CD4-positive, alpha-beta T cell treated with Interleukin-12 subunit alpha and Interleukin-12 subunit beta, for 1 hour (primary cell): Measurements from ENCODE around the gene PKHD1.
"Not testable (repeated sequence)": the region's sequence is repeated elsewhere in the genome, so short reads cannot be mapped to it uniquely, and the experiment has no call there.

Experiments used
- DNase-seq: peaks from one replicate; pipeline ENCODE4 v3.0.0-alpha.2; 2020

Gene PKHD1

DNA sequence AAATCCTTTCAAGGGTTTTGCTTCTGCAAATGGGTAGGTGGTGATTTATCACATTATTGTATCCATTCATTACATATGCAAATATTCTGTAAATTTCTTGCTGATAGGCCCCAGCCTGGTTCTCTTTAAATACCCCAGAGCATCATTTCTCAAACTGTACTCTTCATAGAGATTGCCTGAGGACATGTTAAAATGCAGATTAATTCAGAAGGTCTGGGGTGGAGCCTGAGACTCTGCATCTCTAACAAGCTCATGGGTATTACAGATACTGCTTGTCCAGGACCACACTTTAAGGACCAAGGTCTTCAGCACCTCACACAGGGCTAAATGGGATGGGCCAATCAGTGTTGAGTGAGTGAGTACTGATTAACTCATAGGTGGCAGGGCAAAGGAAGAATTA lies 46.3 kb downstream of the PKHD1 start:
- no peak for DNase-seq

DNA sequence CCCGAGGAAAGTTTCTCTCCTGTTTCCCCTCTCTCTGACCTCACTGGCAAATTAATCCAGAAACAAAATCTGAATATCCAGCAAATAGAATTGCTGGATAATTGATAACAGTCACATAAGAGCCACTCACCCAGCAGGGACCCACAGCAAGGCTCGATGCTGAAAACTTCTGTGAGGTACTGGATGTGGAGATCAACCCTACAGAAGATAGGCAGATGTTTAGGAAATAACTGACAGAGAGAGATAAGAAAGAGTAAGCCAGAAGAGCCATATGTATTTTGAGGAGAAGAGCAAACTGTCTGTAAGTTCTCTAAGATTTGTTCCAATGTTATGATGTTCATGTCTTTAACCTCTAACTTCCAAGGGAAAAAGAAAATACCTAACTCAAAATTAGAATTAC lies 59.7 kb downstream of the PKHD1 start:
- DNase-seq, result no peak

DNA sequence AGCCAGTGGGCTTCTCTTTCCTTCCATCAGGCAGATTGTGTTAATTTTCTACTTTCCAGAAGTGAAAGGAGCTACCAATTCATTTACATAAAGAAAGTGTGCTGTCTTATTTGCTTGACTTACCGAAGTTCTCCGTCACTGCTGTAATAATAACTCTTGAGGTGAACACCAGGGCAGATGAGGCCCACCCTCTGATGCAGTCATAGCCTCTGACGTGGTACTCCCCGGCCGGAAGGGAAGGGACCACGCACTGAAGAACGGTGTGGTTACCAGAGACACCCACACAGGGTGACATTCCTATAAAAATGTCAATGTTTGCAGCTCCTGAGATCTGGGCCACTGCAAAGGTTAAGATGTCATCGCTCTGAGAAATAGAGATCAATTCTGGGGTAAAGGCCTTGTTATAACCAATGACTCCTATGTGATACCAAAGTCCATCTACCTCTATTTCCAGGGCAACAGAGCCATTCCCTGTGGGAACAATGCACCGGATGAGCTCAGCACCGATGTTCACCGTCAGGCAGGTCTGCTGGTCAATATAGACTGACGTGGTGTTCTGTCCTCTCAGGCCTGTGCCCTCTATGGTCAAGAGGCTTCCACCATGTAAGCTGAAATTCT lies 62.9 kb downstream of the PKHD1 start:
- DNase-seq, result no peak

DNA sequence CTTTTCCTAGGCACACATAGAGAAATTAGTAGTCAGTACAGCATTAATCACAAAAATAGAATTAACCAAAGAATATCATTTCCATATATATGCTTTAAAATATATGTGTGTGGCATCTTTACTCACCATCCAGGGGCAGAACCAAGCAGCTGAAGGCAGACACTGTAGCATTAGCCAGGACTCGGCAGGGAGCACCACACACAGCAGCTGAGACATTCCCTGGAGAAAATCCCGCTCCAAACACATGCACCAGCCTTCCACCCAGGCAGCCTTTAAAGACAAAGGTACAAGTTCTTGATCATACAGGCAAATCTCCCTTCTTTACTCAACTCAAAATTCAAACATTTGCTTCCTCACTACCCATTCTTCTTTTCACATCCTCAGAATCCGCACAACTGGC lies 64.7 kb downstream of the PKHD1 start:
- no peak for DNase-seq

DNA sequence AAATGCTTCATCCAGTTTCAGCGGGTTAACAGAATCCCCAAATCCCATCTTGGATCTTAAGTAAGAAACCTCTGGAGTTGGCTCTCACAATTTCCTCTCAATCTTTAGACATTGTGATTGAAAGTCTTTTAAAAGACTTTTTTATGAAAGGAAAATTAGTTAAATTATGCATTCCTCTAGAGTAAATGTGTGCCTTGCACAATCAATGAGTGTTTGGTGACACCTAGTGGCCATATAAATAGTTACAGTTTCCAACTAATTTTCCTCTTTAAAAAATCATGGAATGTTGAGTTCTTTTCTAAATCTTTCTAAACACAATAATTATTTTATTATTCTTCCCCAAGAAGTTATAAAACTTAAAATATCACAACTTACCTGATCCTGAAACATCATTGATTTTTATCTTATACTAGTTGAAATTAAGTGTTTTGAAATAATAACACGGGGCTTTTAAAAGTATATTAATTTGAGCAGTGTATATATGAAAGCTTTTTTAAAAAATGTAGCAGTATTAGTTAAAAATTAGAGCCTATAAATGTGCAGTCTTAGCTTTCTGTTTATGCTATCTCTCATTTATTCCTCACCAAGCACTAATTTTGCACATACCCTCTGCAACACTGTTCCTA lies 66.4 kb downstream of the PKHD1 start:
- peak; percentile 16 for DNase-seq

DNA sequence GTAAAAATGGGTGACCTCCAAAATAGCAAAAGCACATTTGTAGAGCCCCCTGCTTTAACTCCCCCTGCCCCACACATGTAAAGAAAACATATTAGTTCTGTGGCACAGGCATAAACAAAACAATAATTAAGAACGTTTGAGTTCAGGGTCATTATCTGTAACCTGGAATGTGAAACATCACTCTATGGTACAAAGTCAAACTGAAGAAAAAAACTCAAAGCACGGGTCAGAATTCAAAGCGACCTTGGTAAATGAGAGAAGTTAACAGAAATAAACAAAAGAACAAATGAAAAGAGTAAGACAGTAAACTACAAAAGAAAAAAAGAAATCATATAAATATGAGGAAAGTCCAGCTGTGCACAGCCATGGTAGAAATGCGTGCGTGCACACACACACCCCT lies 67.5 kb downstream of the PKHD1 start:
- no peak for DNase-seq

DNA sequence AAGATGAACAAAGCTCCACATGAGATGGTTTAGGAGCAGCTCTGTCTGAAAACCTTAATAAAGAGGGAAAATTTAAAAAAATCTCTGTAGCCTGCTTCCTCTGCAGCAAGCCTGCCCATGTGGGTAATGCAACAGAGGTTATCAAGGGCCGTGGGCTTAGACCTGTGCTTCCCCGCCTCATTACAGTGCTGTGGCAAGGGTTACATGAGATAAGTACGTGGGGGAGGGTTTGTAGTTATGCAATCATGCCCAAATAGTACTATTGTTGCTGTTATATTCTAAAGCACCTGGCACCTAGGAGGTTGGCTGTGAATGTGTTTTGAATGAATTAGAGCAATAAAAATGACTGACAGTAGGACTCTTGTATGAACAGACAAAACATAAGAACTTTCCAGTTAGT lies 68.3 kb downstream of the PKHD1 start:
- no peak for DNase-seq

DNA sequence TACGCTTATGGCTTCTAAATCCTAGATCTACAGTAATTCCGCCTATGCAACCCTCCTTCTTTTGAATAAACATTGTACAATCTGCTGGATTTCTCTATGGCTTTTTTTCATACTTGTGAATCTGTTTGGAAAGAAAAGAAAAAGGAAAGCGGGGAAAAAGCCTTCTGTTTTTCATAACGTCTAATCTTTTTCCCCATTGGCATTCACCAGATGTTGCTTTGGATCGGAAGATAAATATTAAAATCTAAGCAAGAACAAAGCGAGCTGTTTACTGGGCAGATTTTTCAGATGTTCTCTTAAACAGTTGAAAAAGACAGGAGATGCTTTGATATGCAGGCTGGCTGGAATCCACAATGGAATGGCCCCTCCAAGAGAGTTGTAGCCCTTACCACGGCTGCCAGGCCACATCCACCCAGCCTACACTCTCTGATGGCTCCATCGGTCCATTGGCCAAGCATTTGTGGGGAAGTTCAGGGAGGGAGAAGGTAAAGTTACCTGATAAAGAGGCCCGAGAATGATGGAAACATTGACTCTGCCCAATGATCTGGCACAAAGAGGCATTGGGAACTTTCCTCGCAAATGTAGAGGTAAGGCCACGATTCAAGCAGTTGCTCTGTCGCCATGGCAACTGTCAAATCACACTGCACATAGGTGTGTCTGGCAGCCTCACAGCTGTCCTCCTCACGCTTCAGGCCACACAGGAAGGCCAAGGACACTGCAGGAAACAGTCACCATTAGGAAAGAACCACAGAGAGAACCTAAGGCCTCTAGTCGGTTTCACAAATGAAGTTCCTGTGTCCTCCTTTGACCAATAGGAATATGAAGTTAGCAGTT lies 70.3 kb downstream of the PKHD1 start:
- DNase-seq, result no peak

DNA sequence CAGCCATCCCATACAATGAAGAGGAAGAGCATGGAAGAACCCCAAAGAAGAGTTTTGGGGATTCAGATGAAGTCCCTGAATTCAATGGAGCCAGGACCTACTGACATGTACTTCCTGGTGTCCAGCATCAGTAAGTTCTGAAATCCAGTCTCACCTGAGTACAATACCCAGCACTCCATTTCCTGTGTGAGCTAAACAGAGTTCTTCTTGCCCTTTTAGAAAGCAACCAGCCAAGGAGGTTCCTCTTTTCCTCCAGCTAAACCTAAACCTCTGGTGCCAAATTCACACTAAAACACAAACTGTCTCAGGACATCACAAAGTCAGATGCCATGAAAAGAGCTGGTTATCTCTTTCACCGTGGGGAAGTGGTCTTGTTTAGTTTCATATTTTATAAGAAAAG lies 71.5 kb downstream of the PKHD1 start:
- no peak for DNase-seq

DNA sequence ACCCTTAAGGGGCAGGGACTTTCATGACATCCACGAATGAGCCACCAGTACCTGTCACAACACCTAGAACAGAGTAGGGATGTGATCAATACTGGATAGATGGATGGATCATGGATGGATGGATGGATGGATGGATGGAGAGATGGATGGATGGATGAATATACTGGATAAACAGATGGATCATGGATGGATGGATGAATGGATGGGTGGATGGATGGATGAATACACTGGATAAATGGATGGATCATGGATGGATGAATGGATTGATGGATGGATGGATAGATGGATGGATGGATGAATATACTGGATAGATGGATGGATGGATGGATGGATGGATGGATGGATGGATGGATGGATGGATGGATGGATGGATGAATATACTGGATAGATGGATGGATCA lies 73.0 kb downstream of the PKHD1 start:
- DNase-seq, result no peak

DNA sequence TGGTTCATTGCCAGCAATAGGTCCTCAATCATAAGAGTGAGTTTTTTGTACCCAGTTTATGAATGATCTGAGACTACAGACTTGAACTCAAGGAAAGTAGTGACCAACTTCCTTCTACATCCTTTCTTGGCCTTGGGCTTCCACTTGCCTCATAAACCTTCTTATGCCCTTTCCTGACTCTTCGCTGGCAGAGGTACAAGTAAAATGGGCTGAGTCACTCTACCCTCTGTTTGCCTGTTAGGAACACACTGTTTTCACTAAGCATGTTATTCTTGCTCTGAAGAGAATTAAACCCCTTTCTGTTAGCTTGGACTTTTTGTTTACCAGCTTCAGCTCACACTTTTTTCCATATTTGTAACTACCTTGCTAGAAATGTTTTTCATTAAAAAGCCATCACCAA lies 74.4 kb downstream of the PKHD1 start:
- no peak for DNase-seq

DNA sequence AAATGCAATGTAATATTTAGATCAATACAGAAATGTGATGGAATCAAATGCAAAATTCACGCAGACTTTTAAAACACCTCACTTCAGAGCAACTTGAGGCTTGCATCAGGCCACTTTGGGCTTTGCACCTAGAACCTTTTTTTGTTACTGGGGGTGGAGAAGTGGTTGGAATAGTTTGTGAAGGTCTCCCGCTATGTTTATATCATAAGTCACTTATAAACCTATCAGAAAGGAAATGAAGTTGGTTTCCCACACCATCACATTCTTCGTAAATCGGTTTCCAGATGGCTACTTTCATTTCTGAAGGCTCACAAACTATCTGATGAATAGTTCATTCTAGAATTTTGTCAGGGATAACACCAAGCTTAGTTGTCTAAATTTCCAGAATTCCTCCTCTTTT lies 74.8 kb downstream of the PKHD1 start:
- DNase-seq, result no peak

DNA sequence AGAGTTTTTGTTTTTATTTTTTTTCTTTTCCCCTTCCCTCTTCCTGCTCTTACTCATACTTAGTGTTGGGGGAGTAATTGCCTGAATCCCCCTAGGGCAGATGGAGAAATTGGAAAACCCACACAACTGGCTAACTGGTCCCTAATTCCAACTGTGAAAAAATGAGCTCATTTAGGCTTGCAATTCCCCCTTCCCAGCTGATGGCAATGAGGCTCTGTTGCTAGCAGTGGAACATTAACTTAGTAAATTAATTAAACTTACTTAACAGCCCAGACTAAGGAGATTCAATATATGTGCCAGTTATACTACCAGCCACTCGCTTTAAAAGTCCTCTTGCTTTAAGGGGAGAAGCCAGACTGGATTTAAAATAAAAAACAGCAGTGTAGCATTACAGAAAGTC lies 76.6 kb downstream of the PKHD1 start:
- no peak for DNase-seq

DNA sequence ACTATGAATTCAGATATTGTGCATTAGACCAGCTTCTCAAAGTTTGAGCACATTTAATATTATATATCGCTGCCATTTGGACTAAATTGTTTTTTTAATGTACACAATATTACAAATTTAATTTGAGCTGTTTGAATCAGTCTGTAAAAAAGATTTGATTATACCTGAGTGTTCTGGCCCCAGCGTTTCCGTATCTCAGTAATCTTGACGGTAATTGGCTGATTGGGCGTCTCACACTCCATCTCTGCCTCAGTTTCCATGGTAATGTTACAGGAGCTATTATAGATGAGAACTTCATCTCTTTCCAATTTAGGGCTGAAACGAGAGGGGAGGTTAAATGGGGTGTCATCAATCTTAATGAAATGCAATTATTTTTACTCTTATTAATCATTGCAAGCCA lies 77.3 kb downstream of the PKHD1 start:
- no peak for DNase-seq

DNA sequence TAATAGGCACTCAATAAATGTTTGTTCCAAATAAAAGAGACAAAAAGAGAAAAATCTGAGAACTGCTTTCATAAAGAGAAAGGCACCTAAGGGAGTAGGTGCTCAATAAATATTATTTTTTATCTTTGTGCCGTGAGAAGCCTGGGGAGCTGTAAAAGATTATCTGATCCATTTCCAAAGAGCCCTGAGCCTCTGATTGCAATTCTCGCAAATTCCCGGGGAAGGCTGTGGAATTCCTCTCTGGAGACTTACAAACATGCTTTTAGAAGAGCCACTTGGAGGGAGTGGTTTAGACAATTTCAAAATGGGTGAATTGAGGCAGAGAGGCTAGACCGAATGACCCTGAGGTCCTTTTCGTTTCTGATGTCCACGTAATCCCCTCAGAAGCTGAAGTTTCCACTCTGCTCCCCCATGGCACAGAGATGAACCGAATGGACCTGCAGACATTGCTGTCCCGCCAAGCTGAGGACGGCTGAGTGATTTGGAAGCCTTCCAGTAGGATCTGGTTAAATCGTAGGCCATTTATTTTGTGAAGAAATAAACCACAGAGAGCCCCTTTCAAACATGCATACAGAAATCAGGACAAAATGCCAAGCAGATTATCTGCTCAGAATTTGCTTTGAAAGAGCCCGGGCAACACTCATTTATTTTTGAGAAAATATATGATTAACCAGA lies 77.8 kb downstream of the PKHD1 start:
- DNase-seq, result no peak

DNA sequence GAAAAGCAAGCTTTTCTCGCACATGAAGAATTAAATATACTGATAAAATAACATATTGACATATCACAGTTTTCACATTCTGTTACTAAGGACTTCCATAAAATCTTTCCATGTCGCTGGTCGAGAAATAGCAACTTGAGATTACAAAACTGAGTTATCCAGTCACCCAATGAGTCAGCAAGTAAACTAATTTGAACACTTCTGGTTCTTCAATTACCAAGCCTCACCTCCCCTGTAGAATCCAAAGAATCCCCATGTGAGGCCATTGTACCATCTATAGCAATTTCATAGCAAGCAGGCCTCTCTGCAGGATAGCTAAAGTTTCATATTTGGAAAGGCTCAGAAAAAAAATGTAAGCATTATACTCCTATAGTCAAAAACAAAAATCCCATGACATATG lies 87.3 kb downstream of the PKHD1 start:
- DNase-seq, result no peak

DNA sequence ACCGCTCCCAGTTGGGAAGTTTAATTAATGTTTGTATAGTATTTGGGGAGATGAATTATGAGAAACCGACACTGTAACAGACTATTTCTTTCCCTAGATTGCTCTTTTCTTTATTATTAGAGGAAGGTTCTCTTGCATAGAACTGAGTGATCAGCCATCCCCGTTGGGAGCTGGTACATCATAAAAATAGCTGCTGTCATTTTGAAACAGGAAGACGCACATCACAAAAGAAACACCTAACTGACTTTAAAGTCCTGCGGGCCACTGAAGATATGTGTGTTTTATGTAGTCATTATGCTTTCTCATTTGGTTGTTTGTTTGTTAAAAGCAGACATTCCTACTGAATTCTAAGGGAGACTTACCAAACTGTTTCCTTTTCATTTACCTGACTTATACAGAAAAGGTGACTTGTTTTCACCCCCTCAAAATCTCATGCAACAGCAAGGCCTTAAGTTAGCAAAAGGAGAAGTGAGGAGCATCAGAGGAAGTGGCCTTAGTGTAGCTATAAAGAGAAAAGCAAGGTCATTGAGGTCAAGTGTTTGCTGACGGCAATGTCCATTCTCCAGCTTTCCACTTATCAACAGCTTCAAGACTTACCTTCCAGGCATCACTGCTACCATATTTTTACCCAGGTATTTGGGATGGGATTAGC lies 91.0 kb downstream of the PKHD1 start:
- no peak for DNase-seq

DNA sequence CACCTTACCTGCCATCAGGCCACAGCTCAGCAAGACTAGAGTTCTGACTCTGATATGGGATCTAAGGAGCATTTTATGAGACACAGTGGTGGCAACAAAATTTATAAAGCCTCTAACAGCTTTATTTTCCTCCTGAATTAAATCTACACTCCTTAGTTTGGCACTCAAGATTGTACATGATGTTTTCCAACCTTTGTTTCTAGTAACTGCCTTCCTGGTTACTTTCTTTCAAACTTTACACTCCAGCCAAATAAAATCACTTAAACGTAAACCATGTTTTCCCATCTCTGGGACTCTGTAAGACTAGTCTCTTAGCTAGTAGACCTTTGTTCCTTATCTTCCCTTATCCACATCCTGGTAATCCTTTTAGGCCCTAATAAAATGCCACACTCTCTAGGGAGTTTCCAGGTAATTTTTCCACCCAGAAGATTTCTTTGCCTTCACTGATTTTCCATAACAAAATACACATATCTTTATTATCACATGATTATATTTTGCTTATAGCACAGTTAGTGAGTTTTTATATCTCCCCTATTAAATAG lies 92.1 kb downstream of the PKHD1 start:
- no peak for DNase-seq

DNA sequence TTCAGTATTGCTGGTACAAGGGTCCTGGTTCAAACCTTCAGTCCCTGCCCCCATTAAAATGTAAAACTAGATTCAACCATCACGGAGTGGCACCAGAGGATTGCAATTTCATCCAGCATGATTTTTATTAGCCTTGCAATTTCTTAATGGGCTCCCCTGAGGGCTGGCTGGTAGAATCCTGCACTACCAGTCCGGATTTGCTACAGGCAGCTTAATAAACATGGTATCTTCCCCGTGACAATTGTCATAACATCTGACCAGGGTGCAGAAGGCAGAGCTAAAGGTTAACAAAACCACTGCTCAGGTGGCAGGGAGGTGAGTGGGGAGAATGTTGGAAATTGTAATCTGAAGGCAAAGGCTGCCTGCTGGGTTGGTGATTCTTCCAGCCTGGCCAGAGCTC lies 94.5 kb downstream of the PKHD1 start:
- no peak for DNase-seq

DNA sequence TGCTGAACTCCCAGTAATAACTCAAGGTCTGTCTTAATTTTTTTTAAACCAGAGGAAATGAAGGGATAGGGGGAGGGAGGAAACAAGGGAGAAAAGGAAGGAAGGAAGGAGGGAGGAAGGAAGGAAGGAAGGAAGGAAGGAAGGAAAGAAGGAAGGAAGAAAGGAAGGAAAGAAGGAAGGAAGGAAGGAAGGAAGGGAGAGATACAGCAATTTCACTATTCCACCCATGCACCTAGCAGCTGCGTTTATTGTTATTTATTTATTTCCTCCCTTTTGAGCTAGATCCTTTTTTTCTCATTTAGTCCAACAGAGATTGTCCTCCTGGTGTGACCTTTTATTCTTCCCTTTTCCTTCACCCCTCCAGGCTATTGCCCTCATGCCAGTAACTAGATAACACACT lies 97.6 kb downstream of the PKHD1 start:
- no peak for DNase-seq

DNA sequence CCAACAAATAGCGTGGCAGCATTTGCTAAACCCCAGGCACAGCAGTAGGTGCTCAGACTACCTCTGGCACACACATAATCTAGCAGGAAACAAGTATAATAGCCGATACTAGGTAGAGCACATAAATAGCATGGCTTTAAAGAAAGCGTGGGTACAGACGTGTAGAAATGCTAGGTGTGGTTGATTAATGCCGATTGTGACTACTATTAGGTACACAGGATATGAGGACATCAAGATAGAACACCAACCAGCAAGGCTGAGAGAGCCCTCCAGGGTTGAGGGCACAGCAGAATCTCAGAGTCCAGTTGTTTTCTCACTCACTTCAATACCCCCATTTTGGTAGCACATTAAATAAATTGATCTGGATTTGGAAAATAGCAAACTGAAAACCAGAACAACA lies 100.5 kb downstream of the PKHD1 start:
- DNase-seq, result no peak

DNA sequence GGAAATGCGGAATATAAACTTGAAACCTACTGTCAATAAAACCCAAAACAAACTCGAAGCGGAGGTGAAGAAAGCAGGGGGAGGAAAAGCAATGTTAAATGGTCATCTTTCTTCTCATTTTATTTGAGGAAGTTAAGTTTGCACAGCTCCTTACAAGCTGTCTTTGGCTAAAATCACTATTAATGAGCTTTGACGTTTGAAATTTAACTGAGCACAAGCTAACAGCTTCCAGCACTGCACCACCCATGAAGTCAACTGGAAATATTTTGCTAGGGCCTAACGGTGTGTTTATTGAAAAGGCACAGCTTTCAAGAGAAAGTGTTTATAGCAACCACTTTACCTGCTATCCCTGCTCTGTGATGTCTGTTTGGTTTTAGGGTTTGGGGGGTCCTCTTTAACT lies 103.8 kb downstream of the PKHD1 start:
- no peak for DNase-seq

DNA sequence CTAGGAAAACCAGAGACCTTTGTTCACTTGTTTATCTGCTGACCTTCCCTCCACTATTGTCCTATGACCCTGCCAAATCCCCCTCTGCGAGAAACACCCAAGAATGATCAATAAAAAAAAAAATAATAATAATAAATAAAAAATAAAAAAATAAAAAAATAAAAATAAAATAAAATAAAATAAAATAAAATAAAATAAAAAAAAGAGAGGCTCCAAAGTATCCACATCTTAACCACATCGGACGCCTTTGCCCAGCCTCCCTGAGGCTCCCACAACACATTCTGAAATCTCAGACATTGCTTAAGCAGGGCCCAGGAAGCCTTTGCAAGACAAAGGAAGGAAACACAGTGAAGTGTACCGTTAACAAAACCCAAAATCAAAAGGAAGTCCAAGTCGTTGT lies 104.7 kb downstream of the PKHD1 start:
- DNase-seq, result not testable (repeated sequence)
